Caco-2 (cell line): ENCODE measurements around the gene SRPK1. TPM values are rescaled to one million over a fixed set of nuclear protein-coding genes. Genes with fewer than 3 reads are reported as not detected.

Experiments
- BruUV-seq: library from RNA; stranded (reverse); fragments of 400-500 nt; replicated peaks from 2 replicates; lab custom pipeline; 2021; lab: Mats Ljungman, UMichigan
- CTCF ChIA-PET: fragments of 300-600 bp; sonication (Branson Sonifier 250); formaldehyde crosslinking; loops from one replicate; lab custom pipeline; 2022; ENCODE audit warnings: antibody characterized with exemption; lab: Charles Lee
- POLR2A ChIA-PET: fragments of 300-600 bp; sonication (Branson Sonifier 250); formaldehyde crosslinking; loops from one replicate; lab custom pipeline; 2022; ENCODE audit warnings: antibody characterized with exemption; lab: Charles Lee
- DNase-seq, 2 experiments: peaks; one replicate each; pipeline versions ENCODE4 v3.0.0 to v3.0.0-alpha.2; 2020 to 2022
- H3K27me3 ChIP-seq: replicated peaks from 2 replicates; pipeline ENCODE4 v1.6.0; 2011; ENCODE audit warnings: low read length; ENCODE audit not compliant: control insufficient read depth, insufficient read depth
- H3K36me3 ChIP-seq: 2 replicates; pipeline ENCODE4 v1.5.1; 2011; ENCODE audit warnings: low read length; ENCODE audit not compliant: control insufficient read depth, insufficient read depth
- H3K4me1 ChIP-seq: fragments of 250-450 bp; sonication (Bioruptor Pico); 2 replicates; pipeline ENCODE4 v1.5.1; 2020; ENCODE audit warnings: mild to moderate bottlenecking
- H3K4me3 ChIP-seq: 2 replicates; pipeline ENCODE4 v1.5.1; 2011; ENCODE audit warnings: low read depth, mild to moderate bottlenecking, control low read depth, low read length
- H3K9me3 ChIP-seq: fragments of 250-450 bp; sonication (Bioruptor Pico); 2 replicates; pipeline ENCODE4 v1.5.1; 2020; ENCODE audit warnings: mild to moderate bottlenecking, moderate library complexity
- H3K27ac Mint-ChIP-seq: one replicate; pipeline ENCODE4 v1.8.0; 2022; ENCODE audit warnings: mixed read lengths; ENCODE audit not compliant: unreplicated experiment
- H3K27me3 Mint-ChIP-seq: one replicate; pipeline ENCODE4 v1.8.0; 2022; ENCODE audit warnings: mixed read lengths; ENCODE audit not compliant: insufficient read depth, unreplicated experiment
- H3K36me3 Mint-ChIP-seq: one replicate; pipeline ENCODE4 v1.8.0; 2022; ENCODE audit warnings: mild to moderate bottlenecking, mixed read lengths; ENCODE audit not compliant: insufficient read depth, unreplicated experiment
- H3K4me1 Mint-ChIP-seq: one replicate; pipeline ENCODE4 v1.8.0; 2022; ENCODE audit warnings: low read depth, mixed read lengths; ENCODE audit not compliant: unreplicated experiment
- H3K4me3 Mint-ChIP-seq: one replicate; pipeline ENCODE4 v1.8.0; 2022; ENCODE audit warnings: mild to moderate bottlenecking, moderate library complexity, mixed read lengths; ENCODE audit not compliant: unreplicated experiment
- H3K9me3 Mint-ChIP-seq: one replicate; pipeline ENCODE4 v1.8.0; 2022; ENCODE audit warnings: mixed read lengths; ENCODE audit not compliant: unreplicated experiment
- CTCF ChIP-seq, 2 experiments: fragments of 200-600 bp in 1 of 2; IDR thresholded peaks; 1 replicate in 1 of 2; 2 replicates in 1 of 2; pipeline versions ENCODE4 v1.5.1 to v1.8.0; 2011 to 2022; ENCODE audit warnings: antibody characterized with exemption in 1 of 2, control low read depth in 1 of 2, inconsistent platforms in 1 of 2, low read depth in 1 of 2, low read length in 1 of 2, mild to moderate bottlenecking in 1 of 2, moderate library complexity in 1 of 2; ENCODE audit not compliant: insufficient read depth in 1 of 2, severe bottlenecking in 1 of 2, unreplicated experiment in 1 of 2
- intact Hi-C: fragments of 100-400 bp; cut with micrococcal nuclease; formaldehyde crosslinking; loops from one replicate; pipeline ENCODE4 v1.10.0; 2022; ENCODE audit not compliant: unreplicated experiment
- total RNA-seq: library from RNA; stranded (reverse); gene quantifications from 2 replicates; pipeline ENCODE4 v1.2.3, GENCODE V29; 2022

Gene SRPK1
- total RNA-seq, 1 experiment from 2014 or later: 114 TPM

GRCh38 chr6:35968821-35969220 is 47.9 kb upstream of the SRPK1 start:
- H3K4me1 ChIP-seq: peaks cover 55% of the 10 kb centered on the region
- ChIA-PET CTCF (no interaction called here), POLR2A (no interaction called here)
- Mint-ChIP-seq H3K36me3 (no peaks in the 10 kb centered on the region), H3K27ac (no peak overlapping the region), H3K27me3 (no peaks in the 10 kb centered on the region), H3K9me3 (no peaks in the 10 kb centered on the region), H3K4me3 (no peak overlapping the region), H3K4me1 (peaks cover 31% of the 10 kb centered on the region)
- TF ChIP-seq CTCF (IDR thresholded peaks at IDR 0.05; ENCODE audit: insufficient read depth in 1 of 2, low read depth in 1 of 2, low read length in 1 of 2, severe bottlenecking in 1 of 2, unreplicated experiment in 1 of 2): no peak
- intact Hi-C loops: no loop called here
- H3K4me3 ChIP-seq: no peak overlapping the region
- no peaks in the 10 kb centered on the region for H3K9me3 ChIP-seq
- H3K27me3 ChIP-seq: no peaks in the 10 kb centered on the region
- no peaks in the 10 kb centered on the region for H3K36me3 ChIP-seq
- no peak for DNase-seq
- BruUV-seq: no TSS peak

- Histone ChIP-seq H3K36me3 (no peaks in the 10 kb centered on the region), H3K27me3 (no peaks in the 10 kb centered on the region), H3K9me3 (no peaks in the 10 kb centered on the region), H3K4me3 (no peak overlapping the region), H3K4me1 (peaks cover 54% of the 10 kb centered on the region)
- peak in 1 of 2 experiments; percentile 19 for DNase-seq
- Mint-ChIP-seq H3K4me1 (peaks cover 32% of the 10 kb centered on the region), H3K9me3 (no peaks in the 10 kb centered on the region), H3K27ac (peak overlapping the region; percentile 71), H3K36me3 (no peaks in the 10 kb centered on the region), H3K4me3 (peak overlapping the region; percentile 42), H3K27me3 (no peaks in the 10 kb centered on the region)
- intact Hi-C loops: no loop called here
- POLR2A ChIA-PET: interaction anchor here (1.1 kb wide), 1 partner anchor 46 kb away, joined by 3 read pairs; the partner anchor contains the start of gene SRPK1
- TF ChIP-seq CTCF (IDR thresholded peaks at IDR 0.05; ENCODE audit: insufficient read depth in 1 of 2, low read depth in 1 of 2, low read length in 1 of 2, severe bottlenecking in 1 of 2, unreplicated experiment in 1 of 2): no peak
- BruUV-seq: no TSS peak
- CTCF ChIA-PET: interaction anchor here (1.0 kb wide), 1 partner anchor 13 kb away, joined by 3 read pairs; no protein-coding TSS in a partner anchor
Observed at GRCh38 chr6:35967076-35967774, 46.3 kb upstream of the SRPK1 start.

- Histone ChIP-seq H3K4me3 (no peak overlapping the region), H3K9me3 (no peaks in the 10 kb centered on the region), H3K27me3 (no peaks in the 10 kb centered on the region), H3K36me3 (no peaks in the 10 kb centered on the region), H3K4me1 (peaks cover 71% of the 10 kb centered on the region)
- intact Hi-C loops: loop anchor here (2.0 to 5.0 kb wide), 3 partner anchors 42 to 134 kb away; partner anchors contain the start of genes MAPK14 and SRPK1
- Mint-ChIP-seq H3K36me3 (no peaks in the 10 kb centered on the region), H3K4me3 (peak overlapping the region; percentile 34), H3K4me1 (peaks cover 44% of the 10 kb centered on the region), H3K9me3 (no peaks in the 10 kb centered on the region), H3K27ac (peak overlapping the region; percentile 73), H3K27me3 (no peaks in the 10 kb centered on the region)
- TSS peak; percentile 84 for BruUV-seq
- peak; percentile 69 to 73 for DNase-seq
- no peak for TF ChIP-seq CTCF (IDR thresholded peaks at IDR 0.05; ENCODE audit: insufficient read depth in 1 of 2, low read depth in 1 of 2, low read length in 1 of 2, severe bottlenecking in 1 of 2, unreplicated experiment in 1 of 2)
- ChIA-PET CTCF (no interaction called here), POLR2A (interaction anchor here (0.6 to 1.1 kb wide), 2 partner anchors 42 to 65 kb away, joined by 4 to 9 read pairs; no protein-coding TSS in a partner anchor)
Observed at GRCh38 chr6:35962779-35963560, 42.1 kb upstream of the SRPK1 start.
